HL-60 (cell line): ENCODE results near the gene FHIT.

Source experiments
- DNase-seq, 2 experiments: peaks; one replicate each; pipeline ENCODE4 v3.0.0-alpha.2; 2010 to 2020; ENCODE audit warnings: low read depth in 1 of 2, low spot score in 1 of 2
- H3K27ac ChIP-seq: fragments of 250-450 bp; sonication (Bioruptor Pico); replicated peaks from 2 replicates; pipeline ENCODE4 v1.5.1; 2020; ENCODE audit warnings: mild to moderate bottlenecking, moderate library complexity
- H3K27me3 ChIP-seq: fragments of 250-450 bp; sonication (Bioruptor Pico); 2 replicates; pipeline ENCODE4 v1.5.1; 2021; ENCODE audit warnings: mild to moderate bottlenecking, moderate library complexity; ENCODE audit not compliant: insufficient read depth, poor library complexity, severe bottlenecking
- H3K4me3 ChIP-seq: replicated peaks from 2 replicates; pipeline ENCODE4 v1.5.1; 2011; ENCODE audit warnings: mild to moderate bottlenecking, control low read depth, low read length; ENCODE audit not compliant: insufficient read depth
- CTCF ChIP-seq: IDR thresholded peaks from one replicate; pipeline ENCODE4 v1.5.1; 2011; ENCODE audit warnings: low read length, control low read depth, inconsistent platforms; ENCODE audit not compliant: insufficient read depth
- GABPA ChIP-seq: IDR thresholded peaks from 2 replicates; pipeline ENCODE4 v1.6.1; 2012; ENCODE audit warnings: low read depth
- POLR2AphosphoS5 ChIP-seq: IDR thresholded peaks from 2 replicates; pipeline ENCODE4 v1.6.1; 2012; ENCODE audit warnings: low read depth
- REST ChIP-seq: IDR thresholded peaks from 2 replicates; pipeline ENCODE4 v1.6.1; 2012; ENCODE audit warnings: low read depth; ENCODE audit not compliant: insufficient replicate concordance
- SPI1 ChIP-seq: IDR thresholded peaks from 2 replicates; pipeline ENCODE4 v1.6.1; 2012; ENCODE audit warnings: low read depth, mild to moderate bottlenecking, borderline replicate concordance

FHIT gene

DNA sequence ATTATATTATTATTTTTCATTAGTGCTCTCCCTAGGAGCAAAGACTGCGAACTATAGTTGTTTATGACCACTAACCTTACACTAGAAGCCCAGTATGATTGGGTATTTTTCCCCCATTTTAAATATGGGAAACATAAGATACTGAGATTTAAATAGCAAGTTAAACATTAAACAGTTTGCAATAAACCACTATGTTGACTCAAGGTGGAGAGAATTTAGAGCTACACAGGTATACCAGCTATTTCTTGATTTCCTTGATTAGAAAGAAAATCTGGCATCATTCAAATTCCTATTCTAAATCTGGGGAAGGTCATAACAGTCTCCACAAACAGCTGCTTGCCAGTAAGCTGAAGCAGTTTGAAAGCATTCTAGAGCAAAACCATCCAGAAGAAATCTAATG is 1337.6 kb downstream of the FHIT start:
- Histone ChIP-seq H3K4me3 (no peak overlapping the region), H3K27ac (no peak overlapping the region), H3K27me3 (no peaks in the 10 kb centered on the region)
- DNase-seq: no peak
- no peak for TF ChIP-seq GABPA
- TF ChIP-seq SPI1: no peak

GRCh38 chr3:59908701-59909100 is 1342.6 kb downstream of the FHIT start:
- no peak overlapping the region for H3K27ac ChIP-seq
- DNase-seq: no peak
- no peak overlapping the region for H3K4me3 ChIP-seq
- no peaks in the 10 kb centered on the region for H3K27me3 ChIP-seq
- TF ChIP-seq GABPA (no peak), SPI1 (no peak), POLR2AphosphoS5 (no peak), CTCF (no peak), REST (no peak)

DNA sequence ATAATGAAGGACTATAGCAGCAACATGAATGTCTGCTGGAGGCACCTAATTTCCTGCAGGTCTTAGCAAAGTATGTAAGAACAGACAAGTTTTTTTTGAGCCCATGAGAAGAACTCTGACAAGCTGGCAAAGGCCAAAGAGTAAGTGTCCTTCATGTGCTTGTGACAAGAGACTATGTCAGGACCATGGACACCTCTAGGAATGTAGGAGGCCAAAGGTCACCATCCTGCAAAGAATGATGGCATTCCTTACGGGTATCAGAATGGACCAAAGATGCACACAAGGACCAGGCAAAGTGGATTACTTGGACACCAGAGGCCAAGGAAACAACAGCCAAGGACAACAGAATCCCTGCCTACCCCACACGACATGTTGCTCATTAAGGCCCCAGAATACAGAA is 1343.0 kb downstream of the FHIT start:
- no peaks in the 10 kb centered on the region for H3K27me3 ChIP-seq
- no peak overlapping the region for H3K4me3 ChIP-seq
- H3K27ac ChIP-seq: no peak overlapping the region
- TF ChIP-seq GABPA (no peak), POLR2AphosphoS5 (no peak), REST (peak; percentile 77)
- DNase-seq: no peak

- H3K27me3 ChIP-seq: no peaks in the 10 kb centered on the region
- no peak overlapping the region for H3K27ac ChIP-seq
- H3K4me3 ChIP-seq: no peak overlapping the region
- no peak for DNase-seq
- TF ChIP-seq SPI1 (no peak), GABPA (no peak), POLR2AphosphoS5 (no peak), CTCF (no peak), REST (no peak)
These were observed 1347.0 kb downstream of the FHIT start for GRCh38 chr3:59904296-59904695.
